LNCaP clone FGC (cell line): ENCODE results near the gene KCNH4.

Source experiments
- DNase-seq: peaks from one replicate; pipeline ENCODE4 v3.0.0-alpha.2; 2011; ENCODE audit warnings: low read depth
- H3K4me3 ChIP-seq: 2 replicates; pipeline ENCODE4 v1.5.1; 2011; ENCODE audit warnings: mild to moderate bottlenecking, low read depth, low read length, control low read depth
- TF ChIP-seq, protein P1 (sequence below): IDR thresholded peaks from 2 replicates; pipeline ENCODE4 v1.5.1; 2012; ENCODE audit warnings: mild to moderate bottlenecking; ENCODE audit not compliant: control insufficient read depth, insufficient read depth; ENCODE audit errors: extremely low read depth

Gene KCNH4

GRCh38 chr17:42107597-42108576 lies 73.1 kb downstream of the KCNH4 start:
- H3K4me3 ChIP-seq, result no peak overlapping the region
- no peak for DNase-seq
- TF ChIP-seq, protein P1, sequence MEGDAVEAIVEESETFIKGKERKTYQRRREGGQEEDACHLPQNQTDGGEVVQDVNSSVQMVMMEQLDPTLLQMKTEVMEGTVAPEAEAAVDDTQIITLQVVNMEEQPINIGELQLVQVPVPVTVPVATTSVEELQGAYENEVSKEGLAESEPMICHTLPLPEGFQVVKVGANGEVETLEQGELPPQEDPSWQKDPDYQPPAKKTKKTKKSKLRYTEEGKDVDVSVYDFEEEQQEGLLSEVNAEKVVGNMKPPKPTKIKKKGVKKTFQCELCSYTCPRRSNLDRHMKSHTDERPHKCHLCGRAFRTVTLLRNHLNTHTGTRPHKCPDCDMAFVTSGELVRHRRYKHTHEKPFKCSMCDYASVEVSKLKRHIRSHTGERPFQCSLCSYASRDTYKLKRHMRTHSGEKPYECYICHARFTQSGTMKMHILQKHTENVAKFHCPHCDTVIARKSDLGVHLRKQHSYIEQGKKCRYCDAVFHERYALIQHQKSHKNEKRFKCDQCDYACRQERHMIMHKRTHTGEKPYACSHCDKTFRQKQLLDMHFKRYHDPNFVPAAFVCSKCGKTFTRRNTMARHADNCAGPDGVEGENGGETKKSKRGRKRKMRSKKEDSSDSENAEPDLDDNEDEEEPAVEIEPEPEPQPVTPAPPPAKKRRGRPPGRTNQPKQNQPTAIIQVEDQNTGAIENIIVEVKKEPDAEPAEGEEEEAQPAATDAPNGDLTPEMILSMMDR, result no peak

GRCh38 chr17:42107124-42107523 lies 73.8 kb downstream of the KCNH4 start:
- no peak for DNase-seq
- TF ChIP-seq, protein P1, result no peak
- H3K4me3 ChIP-seq, result no peak overlapping the region
